HG03025 (cell line): ENCODE measurements around the gene CAD.
A peak's percentile ranks its signal among the peaks of the same experiment; 100 is the strongest.
"Not testable (repeated sequence)": the region's sequence is repeated elsewhere in the genome, so short reads cannot be mapped to it uniquely, and the experiment has no call there.

Experiments used
- ATAC-seq: cut with Tn5 transposase; IDR thresholded peaks from one replicate; pipeline ENCODE4 v1.9.1; 2021; ENCODE audit warnings: mild to moderate bottlenecking, moderate library complexity; ENCODE audit not compliant: unreplicated experiment, low FRiP score

CAD gene

DNA sequence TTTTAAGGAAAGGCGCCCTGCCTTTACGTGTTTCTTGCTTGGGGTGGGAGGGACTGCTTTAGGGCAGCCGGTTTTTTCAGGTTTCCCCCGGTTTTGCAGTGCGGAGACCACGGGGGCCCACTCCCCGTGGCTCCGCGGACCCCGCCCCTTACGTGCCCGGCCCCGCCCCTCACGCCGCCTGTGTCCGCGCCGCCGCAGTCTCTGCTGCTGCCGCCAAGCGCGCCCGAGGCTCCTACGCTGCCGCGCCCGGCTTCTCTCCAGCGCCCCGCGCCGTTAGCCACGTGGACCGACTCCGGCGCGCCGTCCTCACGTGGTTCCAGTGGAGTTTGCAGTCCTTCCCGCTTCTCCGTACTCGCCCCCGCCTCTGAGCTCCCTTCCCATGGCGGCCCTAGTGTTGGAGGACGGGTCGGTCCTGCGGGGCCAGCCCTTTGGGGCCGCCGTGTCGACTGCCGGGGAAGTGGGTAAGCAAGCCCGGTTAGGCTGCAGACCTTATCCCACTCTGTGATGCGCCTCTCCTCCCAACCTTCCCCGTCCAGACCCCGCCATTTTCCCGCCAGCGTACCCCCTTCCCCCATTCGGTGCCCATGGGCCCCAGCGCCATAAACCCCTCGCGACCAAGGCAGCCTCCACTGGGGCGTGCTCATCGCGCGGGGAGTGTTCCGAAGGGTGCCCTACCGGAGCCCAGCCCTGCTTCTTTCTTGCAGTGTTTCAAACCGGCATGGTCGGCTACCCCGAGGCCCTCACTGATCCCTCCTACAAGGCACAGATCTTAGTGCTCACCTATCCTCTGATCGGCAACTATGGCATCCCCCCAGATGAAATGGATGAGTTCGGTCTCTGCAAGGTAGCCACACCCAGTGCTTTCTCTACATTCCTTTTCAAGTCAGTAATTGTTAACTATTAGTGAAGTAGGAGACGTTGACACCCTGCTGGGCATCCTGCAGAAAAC, at the start of gene CAD:
CAD (plus strand) TSS at position 197 of the 949 bp plus-strand sequence; CDS start at position 380, 183 bp downstream.
- peak; percentile 59 for ATAC-seq

DNA sequence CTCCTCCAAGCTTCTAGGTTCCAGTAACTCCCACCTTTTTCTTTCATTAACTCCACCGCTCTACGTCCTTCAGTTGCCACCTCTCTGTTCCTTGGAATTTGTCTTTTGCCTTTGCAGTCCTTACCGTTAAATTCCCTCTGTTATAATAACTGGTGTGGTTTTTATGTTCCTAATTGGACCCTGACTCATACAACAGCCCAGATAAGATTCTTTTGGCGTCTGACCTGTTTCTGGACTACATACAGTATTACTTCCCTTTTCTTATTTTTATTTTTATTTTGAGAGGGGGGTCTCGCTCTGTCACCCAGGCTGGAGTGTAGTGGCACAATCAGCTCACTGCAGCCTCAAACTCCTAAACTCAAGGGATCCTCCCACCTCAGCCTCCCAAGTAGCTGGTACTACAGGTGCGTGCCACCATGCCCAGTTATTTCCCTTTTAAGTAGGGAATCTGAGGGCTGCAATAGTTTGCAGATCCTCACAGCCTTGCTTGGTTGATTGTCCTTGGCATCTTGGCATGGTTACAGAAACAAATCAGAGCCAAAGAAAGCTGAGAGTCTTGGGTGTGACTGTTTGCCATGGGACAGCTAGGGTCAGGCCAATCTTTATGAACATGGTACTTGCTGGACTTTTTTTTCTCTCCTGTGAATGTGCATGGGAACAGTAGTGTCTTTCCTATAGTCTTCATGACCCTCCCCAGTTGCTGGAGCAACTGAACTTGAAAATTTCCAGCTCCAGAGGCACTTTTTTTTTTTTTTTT, 46.4 kb upstream of the CAD start:
- ATAC-seq = no peak

GRCh38 chr2:27171351-27171848, 45.8 kb upstream of the CAD start:
- ATAC-seq = no peak

DNA sequence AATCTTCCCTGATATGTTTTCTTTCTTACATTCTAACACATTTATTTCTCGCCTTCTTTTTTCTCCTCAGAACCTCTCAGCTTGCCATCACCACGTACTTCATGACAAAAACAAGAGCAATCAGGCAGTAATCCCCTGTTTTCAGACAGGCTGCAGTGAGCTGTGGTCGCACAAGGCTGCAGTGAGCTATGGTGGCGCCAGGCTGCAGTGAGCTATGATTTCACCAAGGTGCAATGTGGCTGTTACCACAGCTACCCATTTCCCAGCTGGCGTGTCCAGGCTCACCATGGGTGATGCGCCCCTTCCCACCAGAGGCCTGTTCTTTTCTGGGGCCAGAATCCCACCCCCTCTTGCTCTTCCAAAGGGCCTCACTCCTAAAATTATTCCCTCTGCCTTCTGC, 42.5 kb upstream of the CAD start:
- ATAC-seq = no peak

- no peak for ATAC-seq
Observed at GRCh38 chr2:27175330-27175729, 41.8 kb upstream of the CAD start.

GRCh38 chr2:27175781-27176180, 41.4 kb upstream of the CAD start:
- not testable (repeated sequence) for ATAC-seq

- no peak for ATAC-seq
Observed at GRCh38 chr2:27177441-27178351, 39.5 kb upstream of the CAD start.

DNA sequence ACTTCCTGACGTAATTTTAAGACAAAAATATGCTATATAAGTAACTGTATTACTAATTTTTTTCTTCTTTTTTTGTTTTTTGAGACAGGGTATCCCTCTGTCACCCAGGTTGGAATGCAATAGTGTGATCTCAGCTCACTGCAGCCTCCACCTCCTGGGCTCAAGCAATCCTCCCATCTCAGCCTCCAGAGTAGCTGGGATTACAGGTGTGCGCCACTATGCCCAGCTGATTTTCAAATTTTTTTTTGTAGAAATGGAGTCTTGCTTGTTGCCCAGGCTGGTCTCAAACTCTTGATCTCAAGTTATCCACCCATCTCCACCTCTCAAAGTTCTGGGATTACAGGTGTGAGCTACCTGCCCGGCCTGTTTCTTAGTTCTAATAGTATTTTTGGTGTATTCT, 38.7 kb upstream of the CAD start:
- no peak for ATAC-seq

DNA sequence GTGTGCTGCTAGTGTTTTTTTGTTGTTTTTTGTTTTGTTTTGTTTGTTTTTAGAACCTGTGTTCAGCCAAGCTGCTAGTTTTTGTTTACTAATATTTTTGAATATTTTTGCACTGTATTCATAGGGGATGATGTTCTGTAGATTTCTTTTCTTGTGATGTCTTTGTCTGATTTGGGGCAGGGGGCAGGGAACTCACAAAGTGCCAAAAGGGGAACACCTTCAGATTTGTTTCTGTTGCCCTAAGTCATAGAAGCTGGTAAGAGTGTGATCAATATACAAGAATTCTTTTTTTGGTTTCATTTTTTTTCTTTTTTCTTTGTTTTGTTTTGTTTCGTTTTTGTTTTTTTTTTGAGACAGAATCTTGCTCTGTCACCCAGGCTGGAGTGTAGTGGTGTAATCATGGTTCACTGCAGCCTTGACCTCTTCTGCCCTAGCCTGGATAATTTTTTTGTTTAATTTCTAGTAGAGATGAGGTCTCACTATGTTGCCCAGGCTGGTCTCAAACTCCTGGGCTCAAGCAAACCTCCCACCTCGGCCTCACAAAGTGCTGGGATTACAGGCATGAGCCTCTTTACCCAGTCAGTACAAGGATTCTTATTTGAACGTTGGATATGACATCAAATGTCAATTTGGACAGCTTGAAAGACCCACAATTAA, 37.7 kb upstream of the CAD start:
- no peak for ATAC-seq

- no peak for ATAC-seq
Observed at GRCh38 chr2:27182346-27182745, 34.8 kb upstream of the CAD start.

GRCh38 chr2:27184115-27184514, 33.1 kb upstream of the CAD start:
- ATAC-seq = no peak

- ATAC-seq = no peak
Observed at GRCh38 chr2:27185331-27186026, 31.7 kb upstream of the CAD start.

- no peak for ATAC-seq
Observed at GRCh38 chr2:27186613-27187345, 30.4 kb upstream of the CAD start.

DNA sequence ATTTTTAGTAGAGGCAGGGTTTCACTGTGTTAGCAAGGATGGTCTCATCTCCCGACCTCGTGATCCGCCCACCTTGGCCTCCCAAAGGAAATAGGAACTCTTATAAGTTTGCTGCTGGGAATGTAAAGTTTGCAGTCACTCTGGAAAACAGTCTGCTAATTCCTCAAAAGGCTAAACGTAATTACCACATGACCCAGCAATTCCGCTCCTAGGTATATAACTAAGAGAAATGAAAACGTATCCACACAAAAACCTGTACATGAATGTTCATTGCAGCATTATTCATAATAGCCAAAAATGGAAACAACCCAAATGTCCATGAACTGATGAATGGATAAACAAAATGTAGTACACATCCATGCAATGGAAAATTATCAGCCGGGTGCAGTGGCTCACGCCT, 27.2 kb upstream of the CAD start:
- no peak for ATAC-seq

DNA sequence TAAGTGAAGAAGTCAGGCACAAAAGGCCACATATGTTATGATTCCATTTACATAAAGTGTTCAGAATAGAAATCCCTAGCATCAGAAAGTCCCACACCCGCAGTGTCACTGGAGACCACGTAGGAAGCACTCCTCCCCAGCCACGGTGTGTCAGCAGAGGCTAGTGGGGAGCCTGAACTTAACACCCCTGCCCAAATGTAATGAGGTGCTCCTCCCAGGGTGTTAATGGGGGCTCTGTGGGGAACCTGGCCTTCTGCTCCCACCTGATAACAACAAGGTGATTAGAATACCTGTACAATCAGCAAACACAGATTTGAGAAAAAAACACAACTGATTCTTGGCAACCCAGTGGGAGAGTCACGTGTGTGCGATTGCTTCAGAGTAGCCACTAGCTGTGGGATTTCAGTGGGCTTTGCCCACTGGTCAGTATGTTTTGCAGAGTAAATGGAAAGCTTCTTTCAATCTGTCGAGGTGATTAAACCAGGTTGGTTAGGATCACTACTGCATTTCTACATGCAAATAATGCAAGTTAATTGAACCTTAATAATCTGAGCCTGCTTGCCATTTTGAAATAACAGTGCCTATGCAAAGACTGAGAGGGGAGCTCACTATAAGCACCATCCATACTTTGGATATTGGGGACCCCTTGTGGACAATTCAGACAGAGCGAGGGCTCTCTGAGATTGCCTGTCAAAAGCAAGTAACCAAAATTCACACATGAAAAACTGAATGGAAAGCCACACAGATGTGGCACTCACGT, 25.9 kb upstream of the CAD start:
- no peak for ATAC-seq

GRCh38 chr2:27194538-27195354, 22.4 kb upstream of the CAD start:
- no peak for ATAC-seq

GRCh38 chr2:27195799-27196198, 21.4 kb upstream of the CAD start:
- ATAC-seq = not testable (repeated sequence)
